RWPE1 (cell line): Measurements from ENCODE around the gene AMT.

Experiments
- CTCF ChIA-PET: fragments of 350-600 bp; sonication (Branson Sonifier 250); formaldehyde crosslinking; extraction: SDS; loops from one replicate; lab custom pipeline; 2021; lab: Yijun Ruan, JAX
- POLR2A ChIA-PET: fragments of 400-600 bp; formaldehyde crosslinking; extraction: SDS; loops from one replicate; lab custom pipeline; 2020; ENCODE audit warnings: antibody characterized with exemption; ENCODE audit not compliant: low non-redundant PET; lab: Yijun Ruan, JAX
- DNase-seq: peaks from one replicate; pipeline ENCODE4 v3.0.0; 2012; ENCODE audit warnings: low spot score
- H3K27ac ChIP-seq: fragments of 450-650 bp; 2 replicates; pipeline ENCODE4 v1.5.1; 2017
- CTCF ChIP-seq: fragments of 450-650 bp; conservative IDR thresholded peaks from 2 replicates; pipeline ENCODE4 v1.5.1; 2017; ENCODE audit warnings: low read depth, mild to moderate bottlenecking

The AMT gene

GRCh38 chr3:49466085-49466484, 43.8 kb upstream of the AMT start:
- ChIA-PET CTCF (no interaction called here), POLR2A (interaction anchor here (0.6 kb wide), 1 partner anchor 459 kb away, joined by 3 read pairs; no protein-coding TSS in a partner anchor)
- no peak for DNase-seq
- peak overlapping the region; percentile 61 for H3K27ac ChIP-seq
- no peak for TF ChIP-seq CTCF

DNA sequence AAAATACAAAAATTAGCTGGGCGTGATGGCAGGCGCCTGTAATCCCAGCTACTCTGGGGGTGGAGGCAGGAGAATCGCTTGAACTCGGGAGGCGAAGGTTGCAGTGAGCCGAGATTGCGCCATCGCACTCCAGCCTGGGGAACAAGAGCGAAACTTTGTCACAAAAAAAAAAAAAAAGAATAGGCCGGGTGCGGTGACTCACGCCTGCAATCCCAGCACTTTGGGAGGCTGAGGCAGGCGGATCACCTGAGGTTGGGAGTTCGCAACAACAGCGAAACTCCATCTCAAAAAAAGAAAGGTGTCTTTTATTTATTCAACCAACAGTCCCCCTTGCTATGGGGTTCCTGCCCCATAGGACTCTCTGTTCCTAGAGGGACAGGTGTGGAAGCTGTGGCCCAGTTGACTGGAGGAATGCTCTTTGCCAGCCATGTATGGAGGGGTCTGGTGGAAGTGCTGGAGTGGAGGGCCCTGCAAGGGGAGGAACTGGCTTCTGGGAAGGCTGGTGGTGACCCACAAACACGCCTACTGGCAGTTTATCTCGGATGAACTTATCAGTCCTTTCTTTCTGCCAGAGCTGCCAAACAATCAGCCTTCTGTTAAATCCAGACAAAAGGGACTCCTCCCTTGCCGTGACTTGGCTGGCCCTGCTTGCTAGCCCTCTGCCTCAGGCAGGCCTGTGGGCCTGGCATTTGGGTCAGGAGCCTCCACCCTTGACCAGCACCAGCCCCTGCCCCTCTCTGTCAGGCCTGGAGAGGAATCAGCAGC, 43.2 kb upstream of the AMT start:
- H3K27ac ChIP-seq = peak overlapping the region; percentile 61
- ChIA-PET POLR2A (no interaction called here), CTCF (interaction anchor here (0.7 kb wide), 1 partner anchor 53 kb away, joined by 3 read pairs; the partner anchor contains the start of gene TCTA)
- no peak for TF ChIP-seq CTCF
- DNase-seq = no peak

DNA sequence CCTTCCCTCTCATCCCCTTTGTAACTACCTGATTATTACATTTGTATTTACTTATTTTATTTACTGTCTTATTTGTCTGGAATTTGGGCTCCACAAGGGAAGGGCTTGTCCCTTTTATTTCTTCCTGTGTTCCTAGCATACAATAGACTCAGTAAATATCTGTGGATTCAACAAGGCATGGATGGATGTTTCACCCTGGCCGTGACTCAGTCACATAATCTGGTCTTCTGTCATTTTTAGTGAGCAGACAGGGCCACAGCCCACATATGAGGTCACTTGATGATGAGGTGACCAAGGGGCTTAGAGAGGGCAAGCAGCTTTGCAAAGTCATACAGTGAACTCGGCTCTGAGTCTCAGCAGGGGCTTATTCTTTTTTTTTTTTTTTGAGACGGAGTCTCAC, 39.9 kb upstream of the AMT start:
- DNase-seq = no peak
- POLR2A ChIA-PET = no interaction called here
- H3K27ac ChIP-seq = peak overlapping the region; percentile 70; the same call in 1 of the 2 replicates
- CTCF ChIA-PET = no interaction called here
- no peak for TF ChIP-seq CTCF

DNA sequence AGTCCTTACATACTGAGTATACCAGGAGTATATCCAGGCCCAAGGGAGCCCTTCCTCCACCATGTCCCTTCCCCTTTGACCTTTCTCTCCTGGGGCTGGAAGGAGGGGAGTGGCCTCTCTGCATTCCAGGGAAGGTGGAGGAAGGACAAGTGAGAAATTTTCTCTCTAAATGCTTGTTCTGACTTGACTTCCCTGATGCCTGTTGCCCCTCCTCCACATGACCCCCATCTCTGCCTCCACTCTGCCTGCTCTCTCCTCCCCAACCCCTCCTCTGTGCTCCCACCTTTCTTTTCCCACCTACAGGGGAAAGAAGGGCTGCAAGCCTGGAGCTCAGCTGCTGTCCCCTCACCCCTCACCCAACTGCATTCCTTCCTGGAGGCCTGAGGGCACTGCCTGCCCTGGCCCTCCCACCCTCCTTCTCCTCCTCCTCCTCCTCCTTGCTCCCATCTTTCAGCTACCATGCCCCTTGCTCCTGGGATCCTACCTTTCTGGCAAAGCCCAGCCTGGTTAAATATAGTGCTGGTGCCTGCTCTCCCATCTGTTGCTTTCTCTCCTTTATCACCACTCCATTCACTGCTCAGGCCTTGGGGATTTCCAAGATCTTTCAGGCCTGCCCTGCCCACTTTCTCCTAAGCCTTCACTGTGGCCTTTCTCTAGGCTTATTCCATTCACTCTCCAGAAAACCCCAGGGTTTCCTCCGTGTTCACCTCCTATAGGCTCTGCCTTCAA, 39.3 kb upstream of the AMT start:
- no peak for DNase-seq
- TF ChIP-seq CTCF = no peak
- CTCF ChIA-PET = no interaction called here
- H3K27ac ChIP-seq = peak overlapping the region; percentile 70
- POLR2A ChIA-PET = no interaction called here

DNA sequence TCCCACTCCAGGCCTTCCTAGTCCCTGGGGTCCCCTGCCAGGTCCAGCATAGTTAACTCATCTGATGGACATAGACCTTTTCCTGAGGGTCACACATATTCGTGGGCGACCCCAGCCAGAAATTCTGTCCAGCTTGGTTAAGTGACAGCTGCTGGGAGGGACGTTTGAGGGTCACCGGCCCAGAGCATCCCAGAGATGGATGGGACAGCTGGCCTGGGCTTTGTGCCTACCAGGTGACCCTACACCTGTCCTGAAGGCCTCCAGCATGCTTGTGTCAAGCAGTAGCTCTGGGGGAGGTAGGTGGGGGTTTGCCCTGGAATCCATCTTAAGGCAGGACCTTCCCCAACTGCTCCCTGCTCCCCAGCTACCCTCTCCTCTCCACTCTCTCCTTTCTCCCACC, 38.7 kb upstream of the AMT start:
- ChIA-PET CTCF (no interaction called here), POLR2A (interaction anchor here (1.2 kb wide), 1 partner anchor 10 kb away, joined by 7 read pairs; the partner anchor contains the start of gene DAG1)
- DNase-seq = no peak
- no peak for TF ChIP-seq CTCF
- H3K27ac ChIP-seq = peak overlapping the region; percentile 70

- CTCF ChIA-PET = no interaction called here
These were observed 38.1 kb upstream of the AMT start for GRCh38 chr3:49460188-49460890.

More at GRCh38 chr3:49460188-49460890, 38.1 kb upstream of the AMT start:
- no peak for TF ChIP-seq CTCF
- POLR2A ChIA-PET = interaction anchor here (1.2 kb wide), 1 partner anchor 10 kb away, joined by 7 read pairs; the partner anchor contains the start of gene DAG1
- H3K27ac ChIP-seq = peak overlapping the region; percentile 70
- DNase-seq = no peak
